Stomach (tissue), 4 donors: ENCODE results near the gene OXA1L.

Source experiments
- EP300 ChIP-seq: sonication (generic); formaldehyde crosslinking; IDR thresholded peaks from one replicate; pipeline ENCODE4 v1.6.1; 2017; ENCODE audit warnings: antibody characterized with exemption
- POLR2A ChIP-seq, 4 donors: fragments of 450-650 bp; IDR thresholded peaks; one replicate each; pipeline ENCODE4 v1.6.1; 2016; ENCODE audit warnings: antibody characterized with exemption in 4 of 4, control low read depth in 2 of 4, mild to moderate bottlenecking in 1 of 4, moderate library complexity in 1 of 4
- POLR2AphosphoS5 ChIP-seq, 3 donors: sonication (generic); formaldehyde crosslinking; IDR thresholded peaks; one replicate each; pipeline ENCODE4 v1.6.1; 2016; ENCODE audit warnings: antibody characterized with exemption in 3 of 3
- TF ChIP-seq, protein P1 (sequence below), 7 experiments: fragments of 450-650 bp in 4 of 7; fragments of 200-600 bp in 3 of 7; sonication (generic) in 3 of 7; IDR thresholded peaks; one replicate each; pipeline ENCODE4 v1.5.1; 2016 to 2019; ENCODE audit warnings: antibody characterized with exemption in 7 of 7, control low read depth in 2 of 7, mild to moderate bottlenecking in 1 of 7

DNA sequence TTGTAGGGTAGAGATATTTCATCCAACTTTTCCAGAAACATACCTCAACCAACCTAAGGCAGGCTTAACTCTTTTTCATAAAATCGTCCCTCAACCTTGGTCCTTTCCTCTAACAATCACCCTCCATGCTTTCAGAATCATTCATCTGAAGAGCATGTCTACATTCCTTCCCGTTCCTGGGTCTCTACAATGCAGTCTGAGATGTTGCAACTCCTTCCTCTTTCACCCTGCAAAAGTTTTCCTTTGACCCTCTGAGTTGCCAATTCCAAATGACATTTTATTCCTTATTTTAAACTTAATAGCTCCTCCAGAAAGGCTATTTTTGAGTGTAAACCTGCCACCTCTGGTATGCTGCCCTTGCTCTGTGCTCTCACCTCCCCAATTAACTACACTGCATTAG lies 32.0 kb downstream of the OXA1L start:
- TF ChIP-seq, protein P1, sequence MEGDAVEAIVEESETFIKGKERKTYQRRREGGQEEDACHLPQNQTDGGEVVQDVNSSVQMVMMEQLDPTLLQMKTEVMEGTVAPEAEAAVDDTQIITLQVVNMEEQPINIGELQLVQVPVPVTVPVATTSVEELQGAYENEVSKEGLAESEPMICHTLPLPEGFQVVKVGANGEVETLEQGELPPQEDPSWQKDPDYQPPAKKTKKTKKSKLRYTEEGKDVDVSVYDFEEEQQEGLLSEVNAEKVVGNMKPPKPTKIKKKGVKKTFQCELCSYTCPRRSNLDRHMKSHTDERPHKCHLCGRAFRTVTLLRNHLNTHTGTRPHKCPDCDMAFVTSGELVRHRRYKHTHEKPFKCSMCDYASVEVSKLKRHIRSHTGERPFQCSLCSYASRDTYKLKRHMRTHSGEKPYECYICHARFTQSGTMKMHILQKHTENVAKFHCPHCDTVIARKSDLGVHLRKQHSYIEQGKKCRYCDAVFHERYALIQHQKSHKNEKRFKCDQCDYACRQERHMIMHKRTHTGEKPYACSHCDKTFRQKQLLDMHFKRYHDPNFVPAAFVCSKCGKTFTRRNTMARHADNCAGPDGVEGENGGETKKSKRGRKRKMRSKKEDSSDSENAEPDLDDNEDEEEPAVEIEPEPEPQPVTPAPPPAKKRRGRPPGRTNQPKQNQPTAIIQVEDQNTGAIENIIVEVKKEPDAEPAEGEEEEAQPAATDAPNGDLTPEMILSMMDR (IDR thresholded peaks at IDR 0.05) = no peak
- TF ChIP-seq POLR2A (IDR thresholded peaks at IDR 0.05) (no peak), POLR2AphosphoS5 (IDR thresholded peaks at IDR 0.05) (no peak), EP300 (no peak)
